Measurements from ENCODE around the gene KRTAP5-6.
"Not testable (repeated sequence)": the region's sequence is repeated elsewhere in the genome, so short reads cannot be mapped to it uniquely, and the experiment has no call there.

The KRTAP5-6 gene

GRCh38 chr11:1661454-1662269 lies 35.3 kb upstream of the KRTAP5-6 start:
- not testable (repeated sequence) for DNase-seq

GRCh38 chr11:1662699-1663283 lies 34.2 kb upstream of the KRTAP5-6 start:
- not testable (repeated sequence) for DNase-seq

- no peak for DNase-seq
Observed at GRCh38 chr11:1665313-1665712, 31.7 kb upstream of the KRTAP5-6 start.

GRCh38 chr11:1667121-1667850 lies 29.7 kb upstream of the KRTAP5-6 start:
- no peak for DNase-seq

- DNase-seq, result no peak
Observed at GRCh38 chr11:1667906-1668305, 29.1 kb upstream of the KRTAP5-6 start.

- DNase-seq, result no peak
Observed at GRCh38 chr11:1668911-1669473, 28.0 kb upstream of the KRTAP5-6 start.

- no peak for DNase-seq
Observed at GRCh38 chr11:1669546-1670218, 27.3 kb upstream of the KRTAP5-6 start.

GRCh38 chr11:1670457-1670856 lies 26.5 kb upstream of the KRTAP5-6 start:
- DNase-seq, result not testable (repeated sequence)

GRCh38 chr11:1670905-1671371 lies 26.1 kb upstream of the KRTAP5-6 start:
- DNase-seq, result no peak

GRCh38 chr11:1671658-1672057 lies 25.3 kb upstream of the KRTAP5-6 start:
- no peak for DNase-seq

GRCh38 chr11:1672613-1673350 lies 24.2 kb upstream of the KRTAP5-6 start:
- no peak for DNase-seq

GRCh38 chr11:1673446-1674172 lies 23.4 kb upstream of the KRTAP5-6 start:
- no peak for DNase-seq

GRCh38 chr11:1674173-1675131 lies 22.5 kb upstream of the KRTAP5-6 start:
- no peak for DNase-seq

- no peak for DNase-seq
Observed at GRCh38 chr11:1675536-1676228, 21.3 kb upstream of the KRTAP5-6 start.

- no peak for DNase-seq
Observed at GRCh38 chr11:1676229-1676740, 20.7 kb upstream of the KRTAP5-6 start.

GRCh38 chr11:1679881-1680280 lies 17.1 kb upstream of the KRTAP5-6 start:
- DNase-seq, result no peak

- DNase-seq, result no peak
Observed at GRCh38 chr11:1682225-1682905, 14.6 kb upstream of the KRTAP5-6 start.

- DNase-seq, result not testable (repeated sequence)
Observed at GRCh38 chr11:1683216-1683615, 13.8 kb upstream of the KRTAP5-6 start.
